Smooth muscle cell (in vitro differentiated cells): ENCODE results near the gene PDK1. TPM values are rescaled to one million over a fixed set of nuclear protein-coding genes. Genes with fewer than 3 reads are reported as not detected.

Source experiments
- DNase-seq: peaks from one replicate; lab custom pipeline; 2025; ENCODE audit not compliant: unreplicated experiment; lab: John Stamatoyannopoulos, UW
- H2AFZ ChIP-seq: fragments of 200-600 bp; sonication (generic); 2 replicates; pipeline ENCODE4 v1.6.0; 2016; ENCODE audit warnings: antibody characterized with exemption, low read depth, mild to moderate bottlenecking
- H3F3A ChIP-seq: fragments of 200-600 bp; sonication (generic); 2 replicates; pipeline ENCODE4 v1.6.0; 2017; ENCODE audit warnings: antibody characterized with exemption, low read depth
- H3K27ac ChIP-seq: fragments of 200-600 bp; sonication (generic); 2 replicates; pipeline ENCODE4 v1.5.1; 2016; ENCODE audit warnings: low read depth, mild to moderate bottlenecking
- H3K27me3 ChIP-seq: fragments of 200-600 bp; sonication (generic); 2 replicates; pipeline ENCODE4 v1.6.1; 2016; ENCODE audit warnings: low read depth, mild to moderate bottlenecking
- H3K36me3 ChIP-seq: fragments of 200-600 bp; sonication (generic); 2 replicates; pipeline ENCODE4 v1.5.1; 2016; ENCODE audit warnings: low read depth
- H3K4me1 ChIP-seq: fragments of 200-600 bp; sonication (generic); 2 replicates; pipeline ENCODE4 v1.5.1; 2016; ENCODE audit warnings: low read depth
- H3K4me2 ChIP-seq: fragments of 200-600 bp; sonication (generic); 2 replicates; pipeline ENCODE4 v1.6.0; 2016; ENCODE audit warnings: mild to moderate bottlenecking
- H3K4me3 ChIP-seq: fragments of 200-600 bp; sonication (generic); 2 replicates; pipeline ENCODE4 v1.5.1; 2016; ENCODE audit warnings: mild to moderate bottlenecking
- H3K79me2 ChIP-seq: fragments of 200-600 bp; sonication (generic); 2 replicates; pipeline ENCODE4 v1.6.0; 2016; ENCODE audit warnings: low read depth, mild to moderate bottlenecking
- H3K9ac ChIP-seq: fragments of 200-600 bp; sonication (generic); 2 replicates; pipeline ENCODE4 v1.6.0; 2016; ENCODE audit warnings: low read depth
- H3K9me3 ChIP-seq: fragments of 200-600 bp; sonication (generic); replicated peaks from 2 replicates; pipeline ENCODE4 v1.5.1; 2016; ENCODE audit warnings: low read depth
- H4K20me1 ChIP-seq: fragments of 200-600 bp; sonication (generic); 2 replicates; pipeline ENCODE4 v1.6.0; 2016; ENCODE audit warnings: low read depth
- CTCF ChIP-seq: fragments of 200-600 bp; sonication (generic); IDR thresholded peaks from 2 replicates; pipeline ENCODE4 v1.5.1; 2017; ENCODE audit warnings: borderline replicate concordance, mild to moderate bottlenecking, antibody characterized with exemption; ENCODE audit not compliant: insufficient read depth, poor library complexity, severe bottlenecking
- WGBS: methylation state at CpG from one replicate; pipeline ENCODE4 v1.1.7; 2016; ENCODE audit warnings: low lambda C conversion rate; 5-methylcytosine and 5-hydroxymethylcytosine counted together
- polyA plus RNA-seq: library from polyadenylated mRNA; unstranded; fragments of >200 nt; fragmentation: Nextera tagmentation; extraction: Ambion mirVana; gene quantifications from 2 replicates; pipeline ENCODE4 v1.2.1, GENCODE V29; 2016
- small RNA-seq: library from RNA; depleted of rRNA; stranded (forward); fragments of <200 nt; gene quantifications from one replicate; pipeline ENCODE3, GENCODE V24; 2014
- total RNA-seq: library from RNA; depleted of rRNA; stranded (reverse); fragments of >200 nt; gene quantifications from 2 replicates; pipeline ENCODE4 v1.2.3, GENCODE V29; 2014

The PDK1 gene
- total and polyA plus RNA-seq, 2 experiments from 2014 or later = 18.0 to 33.9 TPM

GRCh38 chr2:172655091-172655837 lies 99.4 kb downstream of the PDK1 start:
- WGBS = 54% methylated on average over 8 of the region's 8 CpGs
- H3K9ac ChIP-seq = no peak overlapping the region
- no peak overlapping the region for H2AFZ ChIP-seq
- no peaks in the 10 kb centered on the region for H3F3A ChIP-seq
- DNase-seq = no peak
- peak overlapping the region; percentile 23 for H3K27ac ChIP-seq
- H3K4me1 ChIP-seq = peaks cover 3% of the 10 kb centered on the region
- no peaks in the 10 kb centered on the region for H3K9me3 ChIP-seq
- no peaks in the 10 kb centered on the region for H3K36me3 ChIP-seq
- no peaks in the 10 kb centered on the region for H4K20me1 ChIP-seq
- no peaks in the 10 kb centered on the region for H3K79me2 ChIP-seq
- no peaks in the 10 kb centered on the region for H3K27me3 ChIP-seq
- no peak for TF ChIP-seq CTCF
- H3K4me2 ChIP-seq = peak overlapping the region; percentile 20
- H3K4me3 ChIP-seq = no peak overlapping the region

- no peak for TF ChIP-seq CTCF
- Histone ChIP-seq H3K9ac (no peak overlapping the region), H3K79me2 (no peaks in the 10 kb centered on the region)
These were observed 100.1 kb downstream of the PDK1 start for GRCh38 chr2:172655838-172656573.

More at GRCh38 chr2:172655838-172656573, 100.1 kb downstream of the PDK1 start:
- no peaks in the 10 kb centered on the region for H3K36me3 ChIP-seq
- no peaks in the 10 kb centered on the region for H3K27me3 ChIP-seq
- H2AFZ ChIP-seq = no peak overlapping the region
- H3K9me3 ChIP-seq = no peaks in the 10 kb centered on the region
- 82% methylated on average over 5 of the region's 5 CpGs for WGBS
- H4K20me1 ChIP-seq = no peaks in the 10 kb centered on the region
- no peak for DNase-seq
- no peak overlapping the region for H3K4me3 ChIP-seq
- no peaks in the 10 kb centered on the region for H3F3A ChIP-seq
- H3K4me2 ChIP-seq = peak overlapping the region; percentile 20
- H3K27ac ChIP-seq = peak overlapping the region; percentile 23
- peaks cover 3% of the 10 kb centered on the region for H3K4me1 ChIP-seq

Small RNA genes lying within 50 kb of the gene (small RNA-seq; reads per million reads assigned to genes)
- not detected for gene RF00019

Other genes starting within 250 kb of the PDK1 start
- gene ITGA6, start 128.5 kb upstream of the PDK1 start, total RNA-seq = 188 and 198 TPM in 2 replicates
- gene ITGA6, start 128.5 kb upstream of the PDK1 start, polyA plus RNA-seq = 11.8 and 54.7 TPM in 2 replicates
- 1.7 and 2.7 TPM in 2 replicates for gene RAPGEF4, start 179.8 kb downstream of the PDK1 start, total RNA-seq
- 0.35 and 0.46 TPM in 2 replicates for gene RAPGEF4, start 179.8 kb downstream of the PDK1 start, polyA plus RNA-seq